KMS-11 (cell line): ENCODE measurements around the gene SRD5A2.

Source experiments
- H2AFZ ChIP-seq: fragments of 200-600 bp; sonication (generic); 2 replicates; pipeline ENCODE4 v1.6.1; 2016; ENCODE audit warnings: antibody characterized with exemption, mixed run types, low read depth
- H3K27ac ChIP-seq: fragments of 200-600 bp; sonication (generic); 2 replicates; pipeline ENCODE4 v1.6.1; 2016; ENCODE audit warnings: mild to moderate bottlenecking, mixed run types
- H3K27me3 ChIP-seq: fragments of 200-600 bp; sonication (generic); 2 replicates; pipeline ENCODE4 v1.6.1; 2017; ENCODE audit warnings: mild to moderate bottlenecking, low read depth, mixed run types, moderate library complexity; ENCODE audit not compliant: insufficient read depth
- H3K36me3 ChIP-seq: fragments of 200-600 bp; sonication (generic); 2 replicates; pipeline ENCODE4 v1.6.1; 2017; ENCODE audit warnings: mild to moderate bottlenecking, mixed run types; ENCODE audit not compliant: insufficient read depth
- H3K4me1 ChIP-seq: fragments of 200-600 bp; sonication (generic); 2 replicates; pipeline ENCODE4 v1.6.1; 2016; ENCODE audit warnings: mild to moderate bottlenecking, low read depth, mixed run types; ENCODE audit not compliant: poor library complexity, severe bottlenecking
- H3K4me2 ChIP-seq: fragments of 200-600 bp; sonication (generic); 2 replicates; pipeline ENCODE4 v1.7.0; 2016; ENCODE audit warnings: mild to moderate bottlenecking, mixed run types
- H3K4me3 ChIP-seq: fragments of 200-600 bp; sonication (generic); IDR thresholded peaks from 2 replicates; pipeline ENCODE4 v1.6.1; 2017; ENCODE audit warnings: low read depth, low read length, mixed read lengths; ENCODE audit not compliant: insufficient read depth
- H3K79me2 ChIP-seq: fragments of 200-600 bp; sonication (generic); 2 replicates; pipeline ENCODE4 v1.6.1; 2016; ENCODE audit warnings: low read depth, mixed run types; ENCODE audit not compliant: insufficient read depth
- H3K9ac ChIP-seq: fragments of 200-600 bp; sonication (generic); 2 replicates; pipeline ENCODE4 v1.6.1; 2016; ENCODE audit warnings: mild to moderate bottlenecking, mixed run types
- H4K20me1 ChIP-seq: fragments of 200-600 bp; sonication (generic); 2 replicates; pipeline ENCODE4 v1.6.1; 2016; ENCODE audit warnings: mild to moderate bottlenecking, mixed run types; ENCODE audit not compliant: insufficient read depth
- TF ChIP-seq, protein P1 (sequence below): fragments of 200-600 bp; sonication (generic); conservative IDR thresholded peaks from 2 replicates; pipeline ENCODE4 v1.6.1; 2017; ENCODE audit warnings: low read depth, mild to moderate bottlenecking, antibody characterized with exemption, low read length, moderate library complexity, mixed read lengths

The SRD5A2 gene, protein sequence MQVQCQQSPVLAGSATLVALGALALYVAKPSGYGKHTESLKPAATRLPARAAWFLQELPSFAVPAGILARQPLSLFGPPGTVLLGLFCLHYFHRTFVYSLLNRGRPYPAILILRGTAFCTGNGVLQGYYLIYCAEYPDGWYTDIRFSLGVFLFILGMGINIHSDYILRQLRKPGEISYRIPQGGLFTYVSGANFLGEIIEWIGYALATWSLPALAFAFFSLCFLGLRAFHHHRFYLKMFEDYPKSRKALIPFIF

DNA sequence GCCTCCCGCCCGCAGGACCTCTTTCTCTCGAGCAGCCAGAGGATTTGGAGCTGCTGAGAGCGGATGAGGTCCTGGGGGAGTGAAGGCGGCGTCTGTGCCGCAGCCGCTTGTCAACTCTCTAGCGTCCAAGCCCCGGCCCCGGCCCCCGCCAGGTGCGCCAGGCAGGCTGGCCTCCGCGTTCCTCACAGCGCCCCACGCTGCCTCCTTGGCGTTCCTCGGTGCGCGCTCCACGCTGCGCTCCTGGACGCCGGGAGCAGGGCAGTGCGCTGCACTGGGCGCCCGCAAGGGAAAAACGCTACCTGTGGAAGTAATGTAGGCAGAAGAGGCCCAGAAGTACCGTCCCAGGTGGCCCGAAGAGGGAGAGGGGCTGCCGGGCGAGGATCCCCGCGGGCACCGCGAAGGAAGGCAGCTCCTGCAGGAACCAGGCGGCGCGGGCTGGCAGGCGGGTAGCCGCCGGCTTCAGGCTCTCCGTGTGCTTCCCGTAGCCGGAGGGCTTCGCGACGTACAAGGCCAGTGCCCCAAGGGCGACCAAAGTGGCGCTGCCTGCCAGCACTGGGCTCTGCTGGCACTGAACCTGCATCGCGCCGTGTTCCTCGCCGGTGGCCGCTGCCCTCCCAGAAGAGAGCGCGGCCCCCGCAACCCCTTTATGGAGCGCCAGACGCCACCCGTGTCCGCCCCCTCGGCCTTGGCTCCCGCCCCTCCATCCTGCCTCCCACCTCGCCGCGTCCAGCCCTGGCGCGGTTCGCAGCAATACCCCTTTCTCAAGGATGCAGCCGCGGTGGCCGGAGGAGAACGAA, at the start of gene SRD5A2:
SRD5A2 (minus strand) TSS at position 618 of the 797 bp plus-strand sequence; CDS start at position 580, 38 bp downstream.
- H4K20me1 ChIP-seq: no peaks in the 10 kb centered on the region
- no peak within 1 kb of the TSS for H2AFZ ChIP-seq
- H3K27ac ChIP-seq: no peak within 1 kb of the TSS
- H3K9ac ChIP-seq: no peak within 1 kb of the TSS
- no peaks in the 10 kb centered on the region for H3K27me3 ChIP-seq
- TF ChIP-seq, protein P1, sequence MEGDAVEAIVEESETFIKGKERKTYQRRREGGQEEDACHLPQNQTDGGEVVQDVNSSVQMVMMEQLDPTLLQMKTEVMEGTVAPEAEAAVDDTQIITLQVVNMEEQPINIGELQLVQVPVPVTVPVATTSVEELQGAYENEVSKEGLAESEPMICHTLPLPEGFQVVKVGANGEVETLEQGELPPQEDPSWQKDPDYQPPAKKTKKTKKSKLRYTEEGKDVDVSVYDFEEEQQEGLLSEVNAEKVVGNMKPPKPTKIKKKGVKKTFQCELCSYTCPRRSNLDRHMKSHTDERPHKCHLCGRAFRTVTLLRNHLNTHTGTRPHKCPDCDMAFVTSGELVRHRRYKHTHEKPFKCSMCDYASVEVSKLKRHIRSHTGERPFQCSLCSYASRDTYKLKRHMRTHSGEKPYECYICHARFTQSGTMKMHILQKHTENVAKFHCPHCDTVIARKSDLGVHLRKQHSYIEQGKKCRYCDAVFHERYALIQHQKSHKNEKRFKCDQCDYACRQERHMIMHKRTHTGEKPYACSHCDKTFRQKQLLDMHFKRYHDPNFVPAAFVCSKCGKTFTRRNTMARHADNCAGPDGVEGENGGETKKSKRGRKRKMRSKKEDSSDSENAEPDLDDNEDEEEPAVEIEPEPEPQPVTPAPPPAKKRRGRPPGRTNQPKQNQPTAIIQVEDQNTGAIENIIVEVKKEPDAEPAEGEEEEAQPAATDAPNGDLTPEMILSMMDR: no peak
- H3K4me3 ChIP-seq: no peak within 1 kb of the TSS
- H3K79me2 ChIP-seq: no peaks in the 10 kb centered on the region
- no peaks in the 10 kb centered on the region for H3K36me3 ChIP-seq
- no peak within 1 kb of the TSS for H3K4me2 ChIP-seq
- no peaks in the 10 kb centered on the region for H3K4me1 ChIP-seq

DNA sequence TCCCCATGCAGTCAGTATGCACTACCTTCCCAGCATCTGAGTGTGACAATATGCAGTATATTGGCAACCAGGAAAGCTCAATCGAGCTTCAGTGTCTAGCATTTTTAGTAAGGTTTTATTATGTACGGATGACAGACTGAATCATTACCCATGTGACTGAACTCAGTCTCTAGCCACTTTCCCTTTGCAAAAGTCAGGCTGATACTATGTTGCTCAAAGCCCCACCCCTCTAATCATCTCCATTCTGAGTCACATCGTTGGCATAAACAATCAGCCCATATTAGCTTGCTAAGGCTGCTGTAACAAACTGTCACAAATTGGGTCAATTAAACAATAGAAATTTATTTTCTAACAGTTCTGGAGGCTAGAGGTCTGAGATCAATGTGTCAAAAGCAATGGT, 25.8 kb upstream of the SRD5A2 start:
- H3K27me3 ChIP-seq: no peaks in the 10 kb centered on the region
- TF ChIP-seq, protein P1: no peak
- no peak overlapping the region for H3K4me2 ChIP-seq
- H3K27ac ChIP-seq: no peak overlapping the region
- no peaks in the 10 kb centered on the region for H3K79me2 ChIP-seq
- no peak overlapping the region for H3K9ac ChIP-seq
- H2AFZ ChIP-seq: no peak overlapping the region
- H3K36me3 ChIP-seq: no peaks in the 10 kb centered on the region
- no peaks in the 10 kb centered on the region for H3K4me1 ChIP-seq
- no peak overlapping the region for H3K4me3 ChIP-seq
- no peaks in the 10 kb centered on the region for H4K20me1 ChIP-seq

DNA sequence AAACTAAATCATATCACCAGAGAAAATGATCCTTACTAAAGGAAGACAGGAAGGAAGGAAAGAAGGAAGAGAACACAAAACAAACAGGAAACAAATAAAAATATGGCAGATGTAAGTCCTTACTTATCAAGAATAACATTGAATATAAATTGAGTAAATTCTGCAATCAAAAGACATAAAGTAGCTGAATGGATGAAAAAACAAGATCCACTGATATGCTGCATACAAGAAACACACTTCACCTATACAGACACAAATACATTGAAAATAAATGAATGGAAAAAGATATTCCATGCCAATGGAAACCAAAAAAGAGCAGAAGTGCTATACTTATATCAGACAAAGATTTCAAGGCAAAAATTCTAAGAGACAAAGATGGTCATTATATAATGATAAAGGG, 18.0 kb upstream of the SRD5A2 start:
- no peaks in the 10 kb centered on the region for H3K27me3 ChIP-seq
- H3K27ac ChIP-seq: no peak overlapping the region
- no peaks in the 10 kb centered on the region for H3K79me2 ChIP-seq
- H4K20me1 ChIP-seq: no peaks in the 10 kb centered on the region
- H2AFZ ChIP-seq: no peak overlapping the region
- H3K36me3 ChIP-seq: no peaks in the 10 kb centered on the region
- TF ChIP-seq, protein P1: no peak
- no peak overlapping the region for H3K9ac ChIP-seq
- H3K4me1 ChIP-seq: no peaks in the 10 kb centered on the region
- H3K4me2 ChIP-seq: no peak overlapping the region
- no peak overlapping the region for H3K4me3 ChIP-seq

DNA sequence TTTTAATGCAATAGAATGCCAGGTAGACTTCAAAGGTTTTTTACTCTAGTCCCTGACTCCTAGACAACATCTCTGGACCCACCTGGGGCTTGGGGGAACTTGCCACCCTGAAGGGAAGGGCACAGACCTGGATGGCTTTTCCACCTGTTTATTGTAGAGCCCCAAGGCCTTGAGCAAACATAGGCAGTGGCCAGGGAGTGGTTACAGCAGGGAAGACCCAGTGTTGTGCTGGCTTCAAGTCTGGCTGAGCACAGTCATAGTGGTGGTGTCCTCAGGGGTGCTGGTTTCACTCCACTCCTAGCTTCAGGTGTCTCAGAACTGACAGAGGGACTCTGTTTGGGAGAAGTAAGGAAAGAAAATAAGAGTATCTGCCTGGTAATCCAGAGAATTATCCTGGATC, 5.5 kb upstream of the SRD5A2 start:
- no peaks in the 10 kb centered on the region for H3K4me1 ChIP-seq
- no peaks in the 10 kb centered on the region for H4K20me1 ChIP-seq
- H3K27me3 ChIP-seq: no peaks in the 10 kb centered on the region
- no peak overlapping the region for H3K4me3 ChIP-seq
- H3K79me2 ChIP-seq: no peaks in the 10 kb centered on the region
- H3K36me3 ChIP-seq: no peaks in the 10 kb centered on the region
- H3K27ac ChIP-seq: no peak overlapping the region
- H2AFZ ChIP-seq: no peak overlapping the region
- TF ChIP-seq, protein P1: no peak
- H3K9ac ChIP-seq: no peak overlapping the region
- no peak overlapping the region for H3K4me2 ChIP-seq
